PFSK-1 (cell line): ENCODE data around the gene YAF2.

ENCODE experiments used
- FOXP2 ChIP-seq: optimal IDR thresholded peaks from 2 replicates; pipeline ENCODE3; 2011; ENCODE audit warnings: borderline replicate concordance, control low read depth, inconsistent platforms; ENCODE audit not compliant: insufficient read depth; ENCODE audit errors: extremely low read length, extremely low read depth
- POLR2AphosphoS5 ChIP-seq: IDR thresholded peaks from 2 replicates; pipeline ENCODE4 v1.6.1; 2012; ENCODE audit warnings: low read depth, mild to moderate bottlenecking, control low read depth, low read length, moderate library complexity
- SIN3A ChIP-seq: IDR thresholded peaks from 2 replicates; pipeline ENCODE4 v1.6.1; 2012; ENCODE audit warnings: mild to moderate bottlenecking, low read length, moderate library complexity, borderline replicate concordance; ENCODE audit not compliant: insufficient read depth
- TAF1 ChIP-seq: IDR thresholded peaks from 2 replicates; pipeline ENCODE4 v1.6.1; 2012; ENCODE audit warnings: low read length, control low read depth, borderline replicate concordance; ENCODE audit not compliant: insufficient read depth
- TF ChIP-seq, protein P1 (sequence below), 2 experiments: IDR thresholded peaks; 2 replicates each; pipeline versions ENCODE4 v1.6.1 to v1.8.0; 2011 to 2012; ENCODE audit warnings: low read depth in 2 of 2, low read length in 2 of 2, control low read depth in 1 of 2, inconsistent platforms in 1 of 2, mild to moderate bottlenecking in 1 of 2, moderate library complexity in 1 of 2; ENCODE audit not compliant: insufficient read depth in 1 of 2

Gene YAF2

DNA sequence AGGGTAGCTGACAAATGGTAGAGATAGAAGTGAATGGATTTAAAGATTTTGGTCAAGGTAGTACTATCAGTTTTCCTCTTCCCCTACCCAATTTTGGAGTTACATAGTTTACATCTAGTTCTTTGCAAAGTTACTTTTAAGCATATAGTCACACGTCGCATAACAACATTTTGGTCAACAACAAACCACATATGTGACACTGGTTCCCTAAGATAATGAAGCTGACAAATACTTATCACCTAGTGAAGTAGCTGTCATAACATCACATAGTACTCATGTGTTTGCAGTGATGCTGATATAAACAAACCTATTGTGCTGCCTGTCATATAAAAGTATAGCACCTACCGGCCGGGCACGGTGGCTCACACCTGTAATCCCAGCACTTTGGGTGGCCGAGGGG is 45.4 kb downstream of the YAF2 start:
- TF ChIP-seq POLR2AphosphoS5 (no peak), FOXP2 (no peak), SIN3A (no peak), TAF1 (no peak)
- TF ChIP-seq, protein P1, sequence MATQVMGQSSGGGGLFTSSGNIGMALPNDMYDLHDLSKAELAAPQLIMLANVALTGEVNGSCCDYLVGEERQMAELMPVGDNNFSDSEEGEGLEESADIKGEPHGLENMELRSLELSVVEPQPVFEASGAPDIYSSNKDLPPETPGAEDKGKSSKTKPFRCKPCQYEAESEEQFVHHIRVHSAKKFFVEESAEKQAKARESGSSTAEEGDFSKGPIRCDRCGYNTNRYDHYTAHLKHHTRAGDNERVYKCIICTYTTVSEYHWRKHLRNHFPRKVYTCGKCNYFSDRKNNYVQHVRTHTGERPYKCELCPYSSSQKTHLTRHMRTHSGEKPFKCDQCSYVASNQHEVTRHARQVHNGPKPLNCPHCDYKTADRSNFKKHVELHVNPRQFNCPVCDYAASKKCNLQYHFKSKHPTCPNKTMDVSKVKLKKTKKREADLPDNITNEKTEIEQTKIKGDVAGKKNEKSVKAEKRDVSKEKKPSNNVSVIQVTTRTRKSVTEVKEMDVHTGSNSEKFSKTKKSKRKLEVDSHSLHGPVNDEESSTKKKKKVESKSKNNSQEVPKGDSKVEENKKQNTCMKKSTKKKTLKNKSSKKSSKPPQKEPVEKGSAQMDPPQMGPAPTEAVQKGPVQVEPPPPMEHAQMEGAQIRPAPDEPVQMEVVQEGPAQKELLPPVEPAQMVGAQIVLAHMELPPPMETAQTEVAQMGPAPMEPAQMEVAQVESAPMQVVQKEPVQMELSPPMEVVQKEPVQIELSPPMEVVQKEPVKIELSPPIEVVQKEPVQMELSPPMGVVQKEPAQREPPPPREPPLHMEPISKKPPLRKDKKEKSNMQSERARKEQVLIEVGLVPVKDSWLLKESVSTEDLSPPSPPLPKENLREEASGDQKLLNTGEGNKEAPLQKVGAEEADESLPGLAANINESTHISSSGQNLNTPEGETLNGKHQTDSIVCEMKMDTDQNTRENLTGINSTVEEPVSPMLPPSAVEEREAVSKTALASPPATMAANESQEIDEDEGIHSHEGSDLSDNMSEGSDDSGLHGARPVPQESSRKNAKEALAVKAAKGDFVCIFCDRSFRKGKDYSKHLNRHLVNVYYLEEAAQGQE (IDR thresholded peaks at IDR 0.05; ENCODE audit: insufficient read depth in 1 of 2, low read depth in 2 of 2, low read length in 2 of 2), result no peak

DNA sequence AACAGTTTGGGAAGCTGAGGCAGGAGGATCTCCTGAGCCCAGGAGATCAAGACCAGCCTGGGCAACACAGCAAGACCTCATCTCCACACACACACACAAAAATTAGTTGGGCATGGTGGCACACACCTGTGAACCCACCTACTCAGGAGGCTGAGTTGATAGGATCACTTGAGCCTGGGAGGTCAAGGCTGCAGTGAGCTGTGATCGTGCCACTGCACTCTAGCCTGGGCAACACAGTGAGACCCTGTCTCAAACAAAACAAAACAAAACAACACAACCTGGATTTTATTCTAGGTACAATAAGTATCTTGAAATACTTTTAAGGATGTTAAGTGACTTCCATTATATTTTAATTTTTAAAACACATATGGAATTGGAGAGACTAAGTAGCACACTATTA is 45.8 kb downstream of the YAF2 start:
- TF ChIP-seq TAF1, result no peak
- TF ChIP-seq SIN3A, result no peak
- no peak for TF ChIP-seq FOXP2
- TF ChIP-seq, protein P1 (IDR thresholded peaks at IDR 0.05; ENCODE audit: insufficient read depth in 1 of 2, low read depth in 2 of 2, low read length in 2 of 2), result no peak
- TF ChIP-seq POLR2AphosphoS5, result no peak

DNA sequence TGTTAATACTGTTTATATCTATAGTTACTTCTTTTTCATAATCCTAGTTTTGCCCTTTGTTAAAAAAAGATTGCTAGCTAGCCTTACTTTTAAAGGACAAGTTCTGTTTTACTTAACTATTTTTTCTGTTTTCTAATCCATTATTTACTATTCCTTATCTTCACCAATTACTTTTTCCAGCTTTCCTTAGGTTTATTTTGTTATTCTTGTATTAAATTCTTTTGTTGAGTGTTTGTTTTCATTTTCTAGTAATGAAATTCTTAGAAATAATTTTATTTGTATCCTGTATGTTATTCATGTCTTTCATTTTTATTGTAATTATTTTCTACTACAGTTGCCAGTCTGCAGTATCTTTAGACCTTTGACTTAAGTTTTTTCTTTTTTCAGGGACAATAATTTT is 47.7 kb downstream of the YAF2 start:
- TF ChIP-seq SIN3A (no peak), FOXP2 (no peak), TAF1 (no peak)
- TF ChIP-seq, protein P1 (IDR thresholded peaks at IDR 0.05; ENCODE audit: insufficient read depth in 1 of 2, low read depth in 2 of 2, low read length in 2 of 2), result no peak

DNA sequence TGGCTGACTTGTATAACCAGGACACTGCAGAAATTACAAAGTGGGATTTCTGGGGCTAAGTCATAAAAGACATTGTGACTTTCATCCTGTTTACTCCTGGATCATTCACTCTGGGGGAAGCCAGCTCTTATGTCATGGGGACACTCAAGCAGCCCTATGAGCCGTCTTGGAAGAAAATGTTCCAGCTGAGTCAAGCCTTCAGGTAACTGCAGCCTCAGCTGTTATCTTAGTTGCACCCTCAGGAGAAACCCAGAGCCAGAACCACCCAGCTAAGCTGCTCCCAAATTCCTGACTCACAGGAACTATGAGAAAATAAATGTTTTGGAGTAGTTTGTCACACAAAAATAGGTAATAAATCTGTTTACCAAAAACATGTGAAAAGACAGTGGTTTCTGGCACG is 50.2 kb downstream of the YAF2 start:
- TF ChIP-seq TAF1 (no peak), POLR2AphosphoS5 (no peak)

DNA sequence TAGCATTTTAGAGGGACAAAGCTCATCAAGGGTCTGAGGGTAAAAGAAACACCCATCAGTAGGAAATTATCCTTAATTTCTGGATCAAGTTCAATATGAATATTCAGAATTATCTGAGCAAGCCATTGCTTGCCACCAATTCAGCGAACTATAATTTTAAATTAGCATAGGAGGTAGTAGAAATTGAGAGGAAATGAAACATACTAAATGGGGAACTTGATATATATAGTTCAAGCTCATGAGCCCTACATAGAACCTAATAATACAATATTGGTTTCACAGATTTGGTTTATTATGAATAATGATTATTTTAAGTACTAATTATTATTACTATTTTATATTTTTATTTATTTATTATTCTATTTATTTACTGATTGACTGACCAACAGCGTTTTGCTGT is 51.3 kb downstream of the YAF2 start:
- TF ChIP-seq SIN3A (no peak), FOXP2 (no peak), POLR2AphosphoS5 (no peak), TAF1 (no peak)
- TF ChIP-seq, protein P1 (IDR thresholded peaks at IDR 0.05; ENCODE audit: insufficient read depth in 1 of 2, low read depth in 2 of 2, low read length in 2 of 2), result no peak
